ENCODE measurements around the gene SLX9.

The SLX9 gene

DNA sequence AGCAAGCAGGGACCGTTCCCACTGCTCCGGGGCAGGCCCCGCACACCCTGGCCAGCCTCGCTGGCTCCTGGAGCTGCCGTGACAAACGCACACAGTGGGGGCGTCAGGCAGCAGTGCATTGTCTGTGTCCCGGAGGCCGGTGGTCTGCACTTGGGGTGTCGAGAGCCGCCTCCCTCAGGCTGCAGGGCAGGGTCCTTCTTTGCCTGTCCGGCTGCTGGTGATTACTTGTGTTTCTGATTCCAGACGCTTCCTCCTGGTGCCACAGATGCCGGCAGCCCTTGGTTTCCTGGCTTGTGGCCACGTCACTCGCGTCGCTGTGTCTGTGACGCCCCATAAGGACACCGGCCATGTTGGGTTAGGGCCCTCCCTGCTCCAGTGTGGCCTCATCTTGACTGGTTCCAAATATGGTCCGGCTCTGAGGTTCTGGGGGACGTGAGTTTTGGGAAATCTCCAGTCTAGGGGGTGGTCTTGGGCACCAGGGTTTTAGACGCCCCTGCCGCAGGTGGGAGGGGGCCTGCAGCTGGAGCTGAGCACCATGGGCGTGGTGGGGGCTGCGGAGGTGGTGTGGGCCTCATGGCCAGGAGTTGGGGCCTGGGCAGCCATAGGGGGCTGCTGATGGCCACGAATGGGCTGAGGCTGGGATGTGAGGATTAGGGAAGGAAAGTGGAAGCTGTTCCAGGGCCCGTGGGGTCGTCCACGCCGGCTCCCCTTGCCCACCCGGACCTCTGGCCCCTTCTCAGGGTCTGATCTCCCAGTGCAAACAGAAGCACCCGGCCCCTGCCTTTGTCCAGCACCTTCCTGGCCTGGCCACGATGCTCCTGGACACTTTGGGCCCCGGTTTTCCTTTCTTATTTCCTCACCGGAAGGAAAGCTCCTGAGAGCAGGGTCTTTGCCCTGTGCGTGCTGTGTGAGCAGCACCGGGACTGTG is 41.0 kb downstream of the SLX9 start:
- no peak for DNase-seq

DNA sequence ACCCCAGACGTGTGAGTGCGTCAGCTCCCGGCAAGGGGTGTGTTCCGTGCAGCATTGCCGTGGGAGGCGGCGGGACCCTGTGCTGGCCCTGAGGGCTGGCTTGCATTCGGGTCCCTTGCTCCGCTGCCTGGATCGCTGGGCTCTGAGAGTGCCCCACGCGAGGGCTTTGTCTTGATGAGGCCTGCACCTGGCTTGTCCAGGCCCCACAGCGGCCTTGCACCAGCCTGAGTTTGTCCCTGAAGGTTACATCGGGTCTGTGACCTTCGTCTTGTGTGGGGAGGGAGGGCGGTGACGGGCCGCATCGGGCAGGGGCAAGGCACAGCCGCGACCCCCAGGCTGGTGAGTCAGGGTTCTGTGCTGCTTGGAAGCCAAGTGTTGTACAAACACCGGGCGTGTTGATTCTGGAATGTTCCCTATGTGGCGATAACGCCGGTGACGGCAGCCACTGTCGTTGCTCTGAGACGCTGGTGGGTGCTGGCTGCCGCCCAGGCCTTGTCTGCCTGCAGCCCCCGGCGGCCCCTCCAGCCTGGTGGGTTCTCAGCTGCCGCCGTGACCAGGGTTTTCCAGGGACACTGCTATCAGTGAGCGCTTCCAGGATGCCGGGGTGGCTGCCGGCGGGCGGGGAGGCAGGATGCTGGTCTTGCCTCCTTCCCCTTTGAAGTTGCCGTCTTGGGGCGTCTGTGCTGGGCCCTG is 42.9 kb downstream of the SLX9 start:
- no peak for DNase-seq

DNA sequence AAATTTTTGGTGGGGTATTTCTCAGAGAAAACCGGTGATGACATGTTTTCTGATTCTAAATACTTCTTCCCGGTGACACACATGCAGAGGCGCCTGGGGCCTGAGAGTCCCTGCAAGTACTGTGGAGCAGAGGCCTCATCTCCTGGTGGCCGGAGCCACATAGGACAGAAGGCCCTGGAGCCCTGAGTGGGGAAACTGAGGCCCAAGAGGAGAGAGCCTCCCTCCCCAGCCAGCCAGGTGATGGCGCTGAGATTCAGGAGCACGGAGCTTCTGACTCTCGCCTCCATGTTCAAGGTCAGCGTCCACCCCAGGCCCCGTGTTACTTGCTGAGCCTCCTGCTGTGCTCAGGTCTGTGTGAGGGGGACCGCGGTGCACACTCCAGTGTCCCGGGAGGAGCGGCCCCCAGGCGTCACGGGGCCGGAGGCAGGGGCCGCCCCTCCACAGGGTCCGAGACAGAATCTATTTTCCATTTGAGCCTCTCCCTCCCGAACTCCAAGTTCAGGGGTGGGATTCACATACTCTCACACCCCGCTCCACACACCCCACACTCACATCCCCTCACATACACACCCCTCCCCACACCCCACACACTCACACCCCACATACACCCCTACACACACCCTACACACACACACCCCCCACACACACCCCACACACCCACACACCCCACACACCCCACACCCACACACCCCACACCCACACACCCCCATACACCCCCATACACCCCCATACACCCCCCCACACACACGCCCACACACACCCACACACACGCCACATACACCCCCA is 43.8 kb downstream of the SLX9 start:
- DNase-seq = no peak

DNA sequence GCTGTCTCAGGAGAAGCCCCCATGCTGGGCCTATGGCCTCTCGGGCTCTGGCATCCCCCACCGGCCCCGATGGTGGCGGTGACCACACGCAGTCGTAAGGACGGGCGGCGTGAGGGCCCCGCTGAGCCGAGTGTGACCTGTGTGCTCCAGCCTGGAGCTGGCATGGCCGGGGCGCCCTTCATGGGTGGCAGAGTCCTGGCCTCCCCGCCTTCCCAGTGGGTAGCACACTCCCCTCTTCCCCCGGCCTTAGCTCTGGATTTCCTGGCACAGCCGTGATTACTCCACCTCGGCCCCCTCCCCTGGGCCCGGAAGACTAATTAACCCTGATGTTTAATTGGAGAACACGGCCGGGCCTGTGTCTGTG is 44.6 kb downstream of the SLX9 start:
- DNase-seq = no peak

DNA sequence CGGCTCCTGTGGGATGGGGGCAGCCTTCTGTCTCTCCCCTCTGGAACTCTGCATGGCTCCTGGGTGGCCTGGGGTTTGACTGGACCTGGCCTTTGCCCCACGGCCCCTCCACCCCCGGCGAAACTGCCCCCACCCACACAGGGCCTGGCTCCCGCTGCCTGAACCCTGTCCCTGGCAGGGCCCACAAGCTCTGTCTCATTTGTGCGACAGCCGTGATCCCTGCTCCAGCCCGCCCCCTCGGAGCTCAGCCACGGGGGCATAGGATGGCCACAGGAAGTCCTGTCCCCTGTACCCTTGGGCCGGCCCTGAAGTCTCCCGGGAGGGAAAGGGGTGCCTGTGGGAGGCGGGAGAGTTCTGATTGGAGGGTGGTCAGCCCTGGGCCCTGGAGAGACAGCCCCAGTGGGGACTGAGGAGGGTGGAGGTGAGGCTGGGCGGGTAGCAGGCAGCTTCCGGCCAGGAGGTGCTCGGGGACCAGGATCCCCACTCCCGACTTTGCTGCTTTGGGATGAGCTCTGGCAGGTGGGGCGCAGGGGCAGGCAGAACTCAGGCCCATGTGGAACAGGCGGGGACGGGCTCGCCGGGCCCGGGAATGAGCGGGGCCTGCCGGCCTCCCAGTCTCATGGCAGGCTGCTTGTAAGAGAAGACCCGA is 45.1 kb downstream of the SLX9 start:
- no peak for DNase-seq

DNA sequence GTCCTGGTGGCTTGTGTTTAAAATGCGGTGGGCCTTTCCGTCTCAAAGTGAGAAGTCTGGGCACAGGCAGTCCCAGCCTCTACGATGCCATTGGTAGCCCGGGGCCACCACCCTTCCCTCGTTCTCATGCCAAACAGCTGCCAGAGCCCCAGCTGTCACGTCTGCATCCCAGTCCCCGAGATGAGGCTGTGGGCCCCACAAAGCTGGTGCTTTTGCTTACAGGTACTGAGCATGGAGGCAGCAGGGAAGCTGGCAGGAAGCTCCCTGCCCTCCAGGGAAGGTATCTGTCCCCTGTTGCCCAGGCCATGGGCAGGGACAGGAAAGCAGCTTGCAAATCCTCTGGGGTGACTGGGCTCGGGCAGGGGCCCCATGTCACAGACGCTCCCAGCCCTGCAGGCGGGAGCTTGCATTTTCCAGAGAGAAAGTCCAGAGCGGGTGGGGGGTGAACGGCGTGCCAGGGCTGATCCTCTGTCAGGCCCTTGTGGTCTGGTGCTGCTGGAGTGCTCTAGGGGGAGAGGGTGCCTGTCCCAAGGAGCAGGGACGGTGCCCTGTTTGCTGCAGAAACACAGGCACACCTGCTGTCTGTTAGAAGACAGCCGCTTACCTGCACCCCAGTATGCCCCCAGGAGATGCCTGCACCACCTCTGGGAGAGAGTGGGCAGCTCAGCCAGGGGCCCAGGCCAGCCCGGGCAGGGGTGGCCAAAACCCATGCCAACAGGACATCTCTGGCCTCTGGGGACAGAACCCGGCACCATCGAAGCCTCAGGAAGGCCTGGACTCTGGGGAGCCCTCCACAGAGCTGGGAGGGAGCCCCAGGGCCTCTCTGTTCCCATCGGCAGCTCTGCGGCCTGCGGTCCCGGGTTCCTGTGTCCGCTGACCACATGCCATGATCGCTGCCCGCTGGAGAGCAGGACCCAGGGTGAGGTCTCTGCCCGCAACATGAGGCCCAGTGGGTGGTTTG is 45.9 kb downstream of the SLX9 start:
- no peak for DNase-seq

DNA sequence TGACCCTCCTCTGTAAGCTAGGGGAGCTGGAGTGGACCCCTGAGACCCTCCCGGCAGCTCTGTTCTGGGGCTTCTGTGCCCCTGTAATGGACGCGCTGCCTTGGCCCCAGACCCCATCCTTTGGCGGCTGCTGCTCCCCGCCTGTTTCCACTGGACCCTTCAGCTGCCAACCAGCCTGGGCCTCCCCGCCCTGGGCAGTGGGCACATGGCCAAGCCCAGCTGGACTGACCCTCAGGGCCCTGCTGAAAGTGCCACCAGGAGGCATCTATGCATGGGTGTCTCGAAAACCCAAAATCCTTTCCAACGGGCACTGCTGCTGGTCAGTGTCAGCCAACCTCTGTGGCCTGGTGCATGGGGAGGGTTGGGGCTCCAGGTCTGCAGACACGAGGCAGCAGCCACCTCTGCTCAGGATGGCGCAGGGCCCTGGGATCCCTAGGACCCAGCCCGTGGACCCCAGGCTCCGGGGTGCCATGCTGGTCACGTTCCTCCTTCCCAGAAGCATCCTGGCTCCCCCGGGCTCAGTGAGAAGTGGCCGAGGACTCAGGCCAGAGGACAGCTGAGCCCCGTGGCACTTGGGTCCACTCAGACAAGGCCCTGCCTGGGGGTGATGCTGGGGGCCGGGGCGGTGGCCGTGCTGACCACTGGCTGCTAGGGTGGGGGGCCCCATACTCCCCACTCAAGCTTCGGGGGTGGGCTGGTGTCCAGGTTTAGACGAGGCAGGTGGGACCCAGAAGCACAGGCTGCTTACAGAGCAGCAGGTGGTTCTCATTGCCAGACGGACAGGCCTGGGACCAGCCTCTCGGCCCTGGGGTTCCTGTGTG is 46.9 kb downstream of the SLX9 start:
- no peak for DNase-seq

DNA sequence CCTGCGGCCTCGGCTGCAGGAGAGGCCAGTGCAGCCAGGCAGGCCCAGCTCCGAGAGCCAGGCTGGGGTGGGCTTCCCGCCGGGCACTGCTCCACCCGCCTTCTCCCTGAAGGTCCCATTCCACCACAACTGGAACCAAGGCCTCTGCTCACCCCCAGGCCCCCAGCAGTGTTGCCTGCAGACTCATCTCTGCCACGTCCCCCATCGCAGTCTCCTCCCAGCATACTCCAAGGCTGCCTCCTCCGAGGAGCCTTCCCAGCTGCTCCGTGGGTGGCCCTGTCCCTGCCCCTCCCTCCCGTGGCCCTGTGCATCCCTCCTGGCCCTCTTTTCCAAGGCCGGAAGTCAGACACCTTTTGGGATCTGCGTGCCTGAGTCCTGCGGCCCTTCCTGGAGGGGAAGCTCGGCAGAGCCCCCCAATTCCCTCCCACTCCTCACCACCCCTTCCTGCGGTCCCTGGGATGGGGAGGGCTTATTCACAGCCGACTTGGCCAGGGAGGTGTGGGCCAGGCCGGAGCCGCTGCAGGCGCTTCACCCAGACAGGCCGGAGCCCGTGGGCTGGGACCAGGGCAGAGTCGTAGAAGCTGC is 47.6 kb downstream of the SLX9 start:
- no peak for DNase-seq

DNA sequence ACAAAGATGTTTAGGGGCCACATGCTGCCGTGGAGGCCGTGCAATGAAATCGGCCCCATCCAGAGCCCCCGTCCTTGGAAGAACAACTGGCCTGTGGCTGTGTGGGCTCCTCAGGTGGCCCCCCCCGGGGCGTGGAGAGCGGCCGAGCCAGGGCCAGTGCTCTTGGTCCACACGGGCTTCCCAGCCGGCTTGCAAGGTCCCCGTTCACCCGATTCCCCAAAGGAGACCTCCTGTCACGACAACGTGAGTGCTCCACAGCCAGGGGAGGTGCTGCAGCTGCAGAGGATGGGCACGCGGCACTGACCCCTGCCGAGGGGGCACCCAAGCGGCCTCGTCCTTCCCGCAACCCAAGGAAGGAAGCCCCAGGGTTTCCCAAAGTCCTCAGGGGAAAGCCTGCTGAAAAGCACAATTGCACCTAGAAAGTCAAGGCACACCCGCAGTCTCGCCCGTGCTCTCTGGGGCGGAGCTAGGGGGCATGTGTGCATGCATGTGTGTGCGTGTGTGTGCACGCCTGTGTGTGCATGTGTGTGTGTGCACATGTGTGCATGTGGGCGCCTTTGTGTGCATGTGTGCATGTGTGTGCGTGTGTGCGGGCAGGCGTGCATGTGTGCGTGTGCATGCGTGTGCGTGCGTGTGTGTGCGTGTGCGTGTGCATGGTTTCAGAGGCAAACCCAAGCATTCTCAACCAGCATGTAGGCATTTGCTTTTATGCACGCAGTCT is 48.2 kb downstream of the SLX9 start:
- DNase-seq = no peak

DNA sequence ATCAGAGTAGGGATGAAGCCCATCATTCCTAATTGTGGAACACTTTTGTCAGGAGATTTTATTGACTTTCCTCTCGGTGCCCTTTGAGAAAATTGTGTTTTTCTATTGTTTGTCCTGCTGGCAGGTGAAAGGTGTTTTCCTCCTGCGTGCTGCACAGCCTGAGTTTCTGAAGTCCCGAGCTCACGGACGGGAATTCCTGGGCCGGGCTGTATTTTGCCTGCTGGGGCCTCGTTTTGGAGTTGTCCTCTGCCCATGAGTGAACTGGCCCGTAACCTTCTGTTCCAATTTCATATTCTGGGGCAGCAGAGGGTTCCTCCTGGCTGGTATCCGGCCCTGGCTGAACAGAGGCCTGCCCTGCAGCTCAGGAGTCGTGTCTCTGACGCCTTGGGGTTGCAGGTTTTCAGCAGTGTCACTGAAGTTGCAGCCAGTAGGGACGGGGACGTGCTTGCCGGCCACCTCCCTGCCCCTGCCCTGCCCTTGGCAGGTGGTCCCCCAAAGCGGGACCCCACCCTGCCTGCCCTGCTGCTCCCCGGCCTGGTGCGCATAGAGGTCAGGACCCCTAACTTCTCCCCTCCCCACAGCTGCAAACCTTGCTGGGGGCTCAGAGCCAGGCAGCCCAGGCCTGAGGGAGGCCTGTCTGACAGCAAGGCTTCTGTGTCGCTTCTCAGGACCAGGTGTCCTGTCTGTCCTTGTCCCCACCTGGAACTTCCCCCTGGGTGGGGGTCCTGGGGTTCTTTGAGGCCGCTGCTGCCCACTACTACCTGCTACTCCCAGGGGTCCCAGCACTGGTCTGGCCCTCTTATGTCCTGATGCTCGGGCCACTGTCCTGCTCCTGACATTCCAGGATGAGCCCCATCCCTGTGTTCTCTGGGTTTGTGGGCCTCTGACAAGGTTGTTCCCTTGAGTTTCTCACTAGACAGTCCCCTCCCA is 49.0 kb downstream of the SLX9 start:
- no peak for DNase-seq

DNA sequence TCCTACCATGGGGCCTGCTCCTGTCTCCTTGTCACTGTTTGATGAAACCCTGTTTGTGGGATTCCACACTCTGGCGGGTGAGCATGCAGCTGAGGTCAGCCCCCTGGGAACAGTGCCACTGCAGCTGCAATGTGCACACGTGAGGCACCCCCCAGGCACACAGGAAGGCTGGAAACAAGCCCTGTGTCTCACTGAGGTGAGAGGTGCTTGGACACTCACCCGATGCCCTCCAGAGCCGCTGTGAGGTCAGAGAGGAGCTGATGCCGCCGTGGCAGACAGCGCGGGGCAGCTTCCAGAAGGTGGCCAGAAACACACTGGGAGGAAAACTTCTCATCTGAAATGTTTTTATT is 49.7 kb downstream of the SLX9 start:
- DNase-seq = no peak

DNA sequence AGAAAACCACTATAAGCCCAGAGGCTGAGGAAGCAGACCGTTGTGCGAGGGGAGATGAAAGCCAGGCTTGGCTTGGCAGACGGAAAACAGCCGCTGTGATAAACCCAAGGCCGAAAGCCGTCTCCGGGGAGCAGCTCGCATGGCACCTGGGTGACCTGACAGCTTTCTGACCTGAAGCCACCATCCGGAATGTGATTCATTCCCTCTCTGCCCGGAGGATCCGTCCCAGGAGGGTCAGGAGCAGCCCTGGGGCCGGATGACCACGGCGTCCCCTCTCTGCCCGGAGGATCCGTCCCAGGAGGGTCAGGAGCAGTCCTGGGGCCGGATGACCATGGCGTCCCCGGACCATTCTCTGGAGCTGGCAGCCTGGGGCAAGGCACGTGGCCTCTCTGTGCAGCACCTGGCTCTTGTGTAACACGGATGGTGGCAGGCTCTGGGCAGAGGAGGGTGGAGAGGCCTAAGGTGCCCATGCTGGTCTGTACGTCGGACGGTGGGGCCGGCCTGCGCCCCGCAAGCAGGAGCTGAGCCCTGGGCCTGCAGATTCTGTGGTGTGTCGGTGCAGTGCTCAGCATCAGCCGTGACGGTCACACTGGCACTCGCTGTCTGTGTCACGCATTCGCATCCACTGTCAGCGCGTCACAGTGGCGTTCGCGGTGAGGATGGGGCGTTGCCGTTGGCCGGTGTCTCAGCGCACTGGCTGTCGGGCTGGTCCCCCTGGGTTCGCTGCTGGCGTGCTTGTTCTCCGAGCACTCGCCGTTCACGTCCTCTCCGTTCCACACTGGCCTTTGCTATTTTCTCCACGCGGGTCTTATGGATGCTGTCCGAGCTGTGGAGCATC is 50.3 kb downstream of the SLX9 start:
- DNase-seq = no peak

DNA sequence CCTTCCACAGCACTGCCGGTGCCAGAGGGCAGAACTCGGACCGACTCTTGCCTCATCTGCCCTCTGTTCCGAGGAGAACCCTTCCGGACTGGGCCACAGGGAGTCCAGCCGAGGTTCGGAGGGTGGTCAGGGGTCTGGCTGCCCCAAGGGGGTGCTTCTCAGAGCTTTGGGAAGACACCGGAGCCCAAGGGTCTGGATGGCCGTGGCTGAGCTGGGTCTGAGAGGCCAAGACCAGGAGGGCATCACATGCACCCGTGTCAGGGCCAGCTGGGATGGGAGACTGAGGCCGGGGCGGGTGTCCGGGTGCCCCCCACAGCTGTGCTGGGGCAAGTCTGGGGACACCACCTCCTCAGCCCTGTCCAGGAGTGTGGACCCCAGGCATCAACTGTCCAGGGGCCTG is 51.1 kb downstream of the SLX9 start:
- DNase-seq = no peak

DNA sequence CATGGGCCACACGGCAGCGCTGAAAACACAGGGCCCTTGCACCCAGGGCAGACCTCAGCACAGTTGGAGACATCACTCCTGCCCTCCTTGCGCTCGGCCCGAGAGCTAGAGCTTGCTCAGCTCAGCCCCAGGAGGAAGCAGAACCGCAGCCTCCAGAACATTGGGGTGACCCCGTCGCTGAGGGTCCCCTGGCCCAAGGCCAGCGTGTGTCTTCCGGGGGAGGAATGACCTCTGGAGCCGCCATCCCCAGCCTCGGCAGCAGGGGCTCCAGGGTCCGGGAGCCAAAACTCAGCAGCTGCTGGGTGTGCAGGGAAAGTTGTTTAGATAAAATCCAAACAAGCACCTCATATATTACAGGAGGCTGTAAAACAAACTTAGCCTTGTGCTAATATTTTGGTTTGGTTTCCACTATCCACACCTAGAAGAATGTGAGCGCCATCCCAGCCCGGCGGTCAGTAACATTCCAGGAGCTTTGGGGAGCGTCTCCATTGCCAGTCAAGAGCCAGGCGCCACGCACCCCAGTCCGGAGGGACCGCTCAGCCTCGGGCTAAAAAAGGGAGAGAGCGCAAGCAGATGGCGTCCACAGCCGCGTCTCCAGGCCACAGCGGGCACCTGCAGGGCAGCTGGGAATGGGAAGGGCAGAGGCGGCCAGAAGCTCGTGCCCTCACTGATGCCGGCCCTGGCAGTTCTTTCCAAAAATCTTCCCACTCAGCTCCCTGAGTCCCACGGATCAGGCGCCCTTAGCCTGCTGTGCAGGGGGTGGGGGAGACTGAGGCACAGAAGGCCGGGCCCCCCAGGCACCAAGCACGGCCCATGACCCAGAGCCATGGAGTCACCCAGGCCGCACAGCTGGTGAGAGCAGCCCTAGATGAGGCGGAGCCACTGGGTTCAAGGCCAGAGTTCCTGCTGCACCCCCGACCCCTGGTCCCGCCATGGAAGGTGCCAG is 52.0 kb downstream of the SLX9 start:
- no peak for DNase-seq

DNA sequence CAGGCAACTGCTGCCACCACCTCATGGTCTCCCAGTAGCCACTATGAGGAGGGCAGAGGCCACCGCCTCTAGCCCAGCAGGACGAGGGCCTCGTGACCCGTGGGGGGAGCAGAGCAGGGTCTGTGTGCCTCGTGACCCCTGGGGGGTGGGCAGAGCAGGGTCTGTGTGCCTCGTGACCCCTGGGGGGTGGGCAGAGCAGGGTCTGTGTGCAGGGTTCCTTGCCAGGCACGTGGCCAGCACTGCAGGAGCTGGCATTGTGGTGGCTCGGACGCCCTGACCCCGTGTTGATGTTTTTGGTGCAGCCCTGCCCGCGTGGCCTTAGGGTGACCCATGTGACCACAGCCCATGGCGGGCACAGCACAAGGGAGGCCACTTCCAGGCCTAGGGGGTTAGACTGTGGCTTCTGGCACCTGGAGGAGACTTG is 52.8 kb downstream of the SLX9 start:
- no peak for DNase-seq

DNA sequence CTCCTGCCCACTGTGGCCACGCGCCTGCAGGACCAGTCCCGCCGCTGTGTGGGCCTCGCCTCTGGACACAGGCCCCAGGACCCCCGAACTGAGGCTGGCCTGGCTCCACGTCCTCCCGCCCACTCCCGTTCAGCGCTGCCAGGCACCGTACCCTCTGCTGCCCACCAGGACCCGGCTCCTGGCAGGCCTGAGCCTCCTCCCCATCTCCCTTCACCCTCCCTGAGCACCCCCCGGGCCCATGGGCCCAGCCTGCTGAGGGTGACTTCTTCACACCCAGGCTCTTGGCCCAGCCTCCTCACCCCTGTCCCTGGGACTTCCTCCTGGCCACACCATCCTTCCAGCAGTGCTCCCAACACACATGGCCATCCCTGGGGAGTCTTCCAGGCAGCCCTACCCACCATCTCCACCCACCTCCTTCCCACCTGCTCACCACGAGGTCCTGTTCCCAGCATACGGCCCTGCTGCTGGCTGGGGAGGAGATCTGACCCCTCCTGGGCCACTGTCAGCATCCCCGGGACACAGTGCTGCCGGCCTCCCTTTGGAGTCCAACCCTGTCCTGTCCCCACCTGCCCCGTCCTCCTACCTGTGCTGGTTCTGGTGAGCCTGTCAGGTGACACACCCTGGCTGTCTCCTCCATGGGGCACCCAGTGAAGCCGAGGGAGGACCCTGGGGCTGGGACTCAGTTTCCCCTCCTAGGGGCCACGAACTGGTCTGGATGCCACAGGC is 53.7 kb downstream of the SLX9 start:
- DNase-seq = no peak
